GM12864 (cell line): ENCODE results near the gene MSGN1.
A peak's percentile ranks its signal among the peaks of the same experiment; 100 is the strongest.

ENCODE experiments used
- DNase-seq: peaks from one replicate; pipeline ENCODE4 v3.0.0-alpha.2; 2011; ENCODE audit warnings: low read depth
- H3K4me3 ChIP-seq: 2 replicates; pipeline ENCODE4 v1.5.1; 2011; ENCODE audit warnings: mild to moderate bottlenecking, low read depth, low read length, control low read depth
- TF ChIP-seq, protein P1 (sequence below): IDR thresholded peaks from 2 replicates; pipeline ENCODE4 v1.5.1; 2011; ENCODE audit warnings: low read depth, mild to moderate bottlenecking, moderate library complexity, low read length, control low read depth, inconsistent platforms; ENCODE audit errors: missing control alignments

Gene MSGN1

GRCh38 chr2:17847236-17847635 lies 31.0 kb downstream of the MSGN1 start:
- no peak overlapping the region for H3K4me3 ChIP-seq
- TF ChIP-seq, protein P1, sequence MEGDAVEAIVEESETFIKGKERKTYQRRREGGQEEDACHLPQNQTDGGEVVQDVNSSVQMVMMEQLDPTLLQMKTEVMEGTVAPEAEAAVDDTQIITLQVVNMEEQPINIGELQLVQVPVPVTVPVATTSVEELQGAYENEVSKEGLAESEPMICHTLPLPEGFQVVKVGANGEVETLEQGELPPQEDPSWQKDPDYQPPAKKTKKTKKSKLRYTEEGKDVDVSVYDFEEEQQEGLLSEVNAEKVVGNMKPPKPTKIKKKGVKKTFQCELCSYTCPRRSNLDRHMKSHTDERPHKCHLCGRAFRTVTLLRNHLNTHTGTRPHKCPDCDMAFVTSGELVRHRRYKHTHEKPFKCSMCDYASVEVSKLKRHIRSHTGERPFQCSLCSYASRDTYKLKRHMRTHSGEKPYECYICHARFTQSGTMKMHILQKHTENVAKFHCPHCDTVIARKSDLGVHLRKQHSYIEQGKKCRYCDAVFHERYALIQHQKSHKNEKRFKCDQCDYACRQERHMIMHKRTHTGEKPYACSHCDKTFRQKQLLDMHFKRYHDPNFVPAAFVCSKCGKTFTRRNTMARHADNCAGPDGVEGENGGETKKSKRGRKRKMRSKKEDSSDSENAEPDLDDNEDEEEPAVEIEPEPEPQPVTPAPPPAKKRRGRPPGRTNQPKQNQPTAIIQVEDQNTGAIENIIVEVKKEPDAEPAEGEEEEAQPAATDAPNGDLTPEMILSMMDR, result no peak

DNA sequence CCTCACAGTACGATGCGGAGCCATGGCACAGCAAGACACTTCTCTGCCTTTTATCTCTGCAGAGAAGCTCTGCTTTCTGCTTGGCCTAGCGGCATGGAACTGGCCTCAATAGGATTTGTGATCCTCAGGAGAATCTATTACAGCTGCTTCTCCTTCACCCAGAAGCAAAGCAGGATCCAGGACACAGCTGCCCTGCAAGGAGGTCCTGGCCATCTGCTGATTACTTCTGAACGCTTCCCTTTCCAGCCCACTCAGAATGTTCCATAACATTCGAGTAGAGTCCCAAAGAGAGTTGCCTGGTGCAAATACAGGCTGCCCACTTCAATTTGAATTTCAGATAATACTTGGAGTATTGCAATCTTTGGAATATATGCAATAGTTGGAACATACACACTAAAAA lies 33.0 kb downstream of the MSGN1 start:
- TF ChIP-seq, protein P1, result no peak
- no peak for DNase-seq
- H3K4me3 ChIP-seq, result no peak overlapping the region

More at GRCh38 chr2:17847236-17847635, 31.0 kb downstream of the MSGN1 start:
- DNase-seq, result no peak

- no peak for DNase-seq
- TF ChIP-seq, protein P1, result no peak
- no peak overlapping the region for H3K4me3 ChIP-seq
These were observed 33.9 kb downstream of the MSGN1 start for GRCh38 chr2:17850151-17850550.

DNA sequence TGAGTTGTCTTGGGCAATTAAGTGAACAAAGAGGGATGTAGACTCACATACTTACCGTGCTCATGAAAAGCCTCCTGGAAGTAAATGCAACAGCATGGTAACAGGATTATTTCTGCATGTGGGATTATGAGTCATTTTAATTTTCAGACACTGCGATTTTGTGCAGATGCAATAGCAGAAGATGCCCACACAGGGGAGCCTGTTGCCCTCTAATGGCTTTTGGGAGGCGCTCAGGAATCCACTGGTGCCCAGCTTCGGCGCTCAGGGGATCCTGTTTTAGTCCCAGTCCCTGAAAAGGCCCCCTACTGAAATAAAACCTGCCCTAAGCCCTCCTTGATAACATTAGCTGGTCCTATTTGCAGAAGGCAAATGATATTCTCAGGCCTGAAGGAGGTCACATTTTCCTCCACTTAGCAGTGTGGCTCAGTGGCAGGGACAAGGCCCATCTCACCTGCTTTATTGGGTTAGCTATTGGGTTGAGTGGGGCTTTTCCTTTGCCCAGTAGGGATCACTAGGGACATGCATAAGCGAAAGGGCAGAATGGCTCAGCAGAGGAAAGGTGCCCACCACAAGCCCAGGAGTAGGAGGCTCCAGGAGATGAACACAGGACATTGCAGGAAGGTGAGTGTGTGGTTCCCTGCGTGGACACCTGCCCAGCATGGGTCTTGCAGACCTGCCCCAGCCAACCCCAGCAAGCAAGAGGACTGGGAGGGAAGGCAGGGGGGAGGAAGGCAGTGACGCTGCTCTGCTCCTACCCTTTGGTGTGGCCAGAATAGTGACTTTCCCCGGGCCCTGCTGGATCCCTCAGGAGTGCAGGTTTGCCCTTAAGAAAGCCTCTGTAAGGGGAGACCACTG lies 35.7 kb downstream of the MSGN1 start:
- DNase-seq, result no peak
- H3K4me3 ChIP-seq, result no peak overlapping the region
- TF ChIP-seq, protein P1, result peak; percentile 90

DNA sequence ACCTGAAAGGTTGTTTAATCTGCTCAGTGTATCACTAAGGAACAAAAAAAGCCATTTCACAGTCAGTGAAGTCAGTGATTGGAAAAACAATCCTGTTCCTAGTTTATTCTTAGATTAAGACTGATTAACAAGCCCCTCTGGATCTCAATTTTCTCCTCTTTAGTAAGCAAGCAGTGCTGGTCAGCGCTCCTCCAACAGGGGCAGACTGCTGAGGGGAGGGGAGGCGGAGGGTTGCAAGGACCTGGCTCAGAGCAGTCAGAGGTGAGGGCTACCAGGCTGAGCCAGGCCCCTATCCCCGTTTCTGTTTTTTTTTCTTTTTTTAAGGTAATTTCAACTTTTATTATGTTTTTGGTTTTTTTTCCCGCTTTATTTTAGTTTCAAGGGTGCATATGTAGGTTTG lies 37.5 kb downstream of the MSGN1 start:
- TF ChIP-seq, protein P1, result no peak
- no peak for DNase-seq
- H3K4me3 ChIP-seq, result no peak overlapping the region

DNA sequence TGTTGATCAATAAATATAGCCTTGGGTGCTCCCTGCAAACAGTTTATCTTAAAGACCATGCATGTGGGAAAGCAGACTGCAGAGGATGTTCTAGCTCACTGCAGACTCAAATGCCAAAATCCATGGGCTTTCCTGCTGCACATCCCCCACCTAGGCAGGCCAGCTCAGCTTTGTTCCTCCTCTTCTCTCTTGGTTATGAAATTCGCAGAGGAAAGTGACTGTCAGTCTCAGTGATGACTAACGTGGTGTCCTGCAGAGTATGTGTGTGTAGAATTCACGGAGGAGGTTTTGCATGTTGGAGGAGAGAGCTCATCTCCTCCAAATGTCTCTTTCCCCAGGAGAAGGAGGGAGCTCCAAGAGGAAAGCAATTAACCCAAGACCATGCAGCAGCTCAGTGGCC lies 40.8 kb downstream of the MSGN1 start:
- DNase-seq, result no peak
- TF ChIP-seq, protein P1, result no peak
- H3K4me3 ChIP-seq, result no peak overlapping the region

DNA sequence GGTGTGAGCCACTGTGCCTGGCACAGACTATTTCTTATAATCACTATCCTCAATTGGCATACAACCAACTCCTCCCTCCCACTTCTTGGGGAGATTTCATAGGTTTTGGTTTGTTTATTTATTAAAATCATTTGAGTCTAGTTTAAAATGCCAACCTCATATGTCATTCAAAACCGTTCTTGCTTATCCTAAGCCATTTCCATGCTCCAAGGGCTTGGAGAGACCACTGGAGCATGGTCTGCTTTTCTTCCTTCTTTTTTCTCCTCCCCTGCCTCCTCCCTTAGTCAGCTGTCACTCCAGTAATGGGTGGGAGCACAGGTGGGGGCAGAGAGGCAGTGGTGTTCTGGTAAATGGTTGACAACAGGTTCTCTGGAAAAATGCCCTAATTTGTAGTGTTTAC lies 41.8 kb downstream of the MSGN1 start:
- H3K4me3 ChIP-seq, result no peak overlapping the region
- TF ChIP-seq, protein P1, result no peak
- DNase-seq, result no peak
